Ovary (tissue), 3 donors: ENCODE results near the gene TSC22D2.

ENCODE experiments used
- POLR2A ChIP-seq: fragments of 450-650 bp; IDR thresholded peaks from one replicate; pipeline ENCODE4 v1.6.1; 2017; ENCODE audit warnings: antibody characterized with exemption, mild to moderate bottlenecking, moderate library complexity
- TF ChIP-seq, protein P1 (sequence below), 3 donors: fragments of 450-650 bp in 2 of 3; fragments of 200-600 bp in 1 of 3; IDR thresholded peaks; one replicate each; pipeline versions ENCODE4 v1.5.1 to v1.8.0; 2016 to 2022; ENCODE audit warnings: antibody characterized with exemption in 3 of 3, mild to moderate bottlenecking in 1 of 3
- donor health status: DM: no; HTN: no; CAD: no.

DNA sequence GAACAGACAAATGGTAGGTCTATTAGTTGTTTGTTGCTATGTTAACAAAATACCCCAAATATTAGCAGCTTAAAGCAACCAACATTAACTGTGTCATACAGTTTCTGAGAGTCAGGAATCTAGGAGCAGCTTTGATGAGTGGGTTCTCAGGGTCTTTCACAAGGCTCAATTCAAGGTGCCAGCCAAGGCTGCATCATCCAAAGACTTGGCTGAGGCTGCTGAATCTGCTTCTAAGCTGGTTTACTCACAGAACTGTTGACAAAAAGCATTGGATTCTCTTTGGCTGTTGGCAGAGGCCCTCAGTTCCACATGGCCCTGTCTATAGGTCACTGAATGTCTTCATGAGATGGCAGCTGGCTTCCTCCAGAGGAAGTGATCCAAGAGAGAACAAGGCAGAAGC is 40.3 kb upstream of the TSC22D2 start:
- TF ChIP-seq, protein P1, sequence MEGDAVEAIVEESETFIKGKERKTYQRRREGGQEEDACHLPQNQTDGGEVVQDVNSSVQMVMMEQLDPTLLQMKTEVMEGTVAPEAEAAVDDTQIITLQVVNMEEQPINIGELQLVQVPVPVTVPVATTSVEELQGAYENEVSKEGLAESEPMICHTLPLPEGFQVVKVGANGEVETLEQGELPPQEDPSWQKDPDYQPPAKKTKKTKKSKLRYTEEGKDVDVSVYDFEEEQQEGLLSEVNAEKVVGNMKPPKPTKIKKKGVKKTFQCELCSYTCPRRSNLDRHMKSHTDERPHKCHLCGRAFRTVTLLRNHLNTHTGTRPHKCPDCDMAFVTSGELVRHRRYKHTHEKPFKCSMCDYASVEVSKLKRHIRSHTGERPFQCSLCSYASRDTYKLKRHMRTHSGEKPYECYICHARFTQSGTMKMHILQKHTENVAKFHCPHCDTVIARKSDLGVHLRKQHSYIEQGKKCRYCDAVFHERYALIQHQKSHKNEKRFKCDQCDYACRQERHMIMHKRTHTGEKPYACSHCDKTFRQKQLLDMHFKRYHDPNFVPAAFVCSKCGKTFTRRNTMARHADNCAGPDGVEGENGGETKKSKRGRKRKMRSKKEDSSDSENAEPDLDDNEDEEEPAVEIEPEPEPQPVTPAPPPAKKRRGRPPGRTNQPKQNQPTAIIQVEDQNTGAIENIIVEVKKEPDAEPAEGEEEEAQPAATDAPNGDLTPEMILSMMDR (IDR thresholded peaks at IDR 0.05) = no peak
- TF ChIP-seq POLR2A = no peak
